Lung microvascular endothelial cell (primary cell): Measurements from ENCODE around the gene KIAA1671. TPM values are rescaled to one million over a fixed set of nuclear protein-coding genes. Genes with fewer than 3 reads are reported as not detected.
"Not testable (repeated sequence)": the region's sequence is repeated elsewhere in the genome, so short reads cannot be mapped to it uniquely, and the experiment has no call there.

ENCODE experiments used
- DNase-seq, 2 donors: peaks; one replicate each; pipeline versions ENCODE4 v3.0.0 to v3.0.0-alpha.2; 2010; ENCODE audit warnings: low read depth in 2 of 2
- total RNA-seq: library from RNA; depleted of rRNA; stranded (reverse); fragments of >200 nt; gene quantifications from 2 replicates; pipeline ENCODE4 v1.2.1, GENCODE V29; 2014

Gene KIAA1671
- total RNA-seq, result 29.6 and 29.9 TPM in 2 replicates

DNA sequence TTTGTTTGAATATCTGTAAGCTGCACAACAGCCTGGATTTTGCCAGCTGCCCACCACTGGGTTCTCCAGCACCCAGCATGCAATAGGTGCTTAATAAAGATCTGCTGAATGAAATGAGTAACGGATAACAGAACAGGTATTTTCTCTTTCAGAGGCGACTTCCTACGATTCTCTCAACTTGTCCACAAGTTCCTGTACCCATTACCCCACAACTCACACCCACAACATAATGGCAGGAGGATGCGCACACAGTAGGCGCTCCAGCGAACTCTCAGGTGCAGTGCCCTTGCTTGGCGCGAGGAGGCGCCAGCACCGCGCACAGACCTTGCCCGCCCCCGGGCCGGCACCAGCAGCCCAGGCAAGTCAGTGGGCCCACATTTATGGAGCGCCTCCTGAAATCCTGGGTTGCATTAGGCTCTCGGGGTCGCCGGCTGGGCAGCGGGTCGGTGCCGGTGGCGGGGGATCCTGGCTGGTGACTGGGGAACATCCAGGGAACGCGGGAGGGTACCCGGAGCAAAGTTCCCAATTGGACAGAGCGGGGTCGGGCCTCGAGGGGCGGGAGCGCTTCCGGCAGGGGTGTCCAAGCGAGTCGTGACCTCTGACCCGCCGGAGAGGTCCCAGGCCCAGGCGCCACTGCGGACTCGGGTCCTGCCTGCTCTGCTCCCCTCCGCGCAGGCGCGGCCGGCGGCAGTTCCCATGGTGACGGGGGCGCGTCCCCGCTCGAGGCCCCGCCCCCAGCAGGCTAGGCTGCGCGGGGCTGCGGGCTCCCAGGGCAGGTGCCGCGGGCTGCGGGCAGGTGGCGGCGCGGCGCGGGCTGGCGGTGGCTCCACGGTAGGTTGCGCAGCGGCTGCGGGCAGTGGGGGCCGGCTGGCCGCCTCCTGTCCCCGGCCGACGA, at the start of gene KIAA1671:
Gene KIAA1671 (plus strand): TSS at position 775 of the 895 bp plus-strand sequence. CDS start 75,284 bp downstream, outside the sequence.
- DNase-seq, result peak; percentile 83 to 93

DNA sequence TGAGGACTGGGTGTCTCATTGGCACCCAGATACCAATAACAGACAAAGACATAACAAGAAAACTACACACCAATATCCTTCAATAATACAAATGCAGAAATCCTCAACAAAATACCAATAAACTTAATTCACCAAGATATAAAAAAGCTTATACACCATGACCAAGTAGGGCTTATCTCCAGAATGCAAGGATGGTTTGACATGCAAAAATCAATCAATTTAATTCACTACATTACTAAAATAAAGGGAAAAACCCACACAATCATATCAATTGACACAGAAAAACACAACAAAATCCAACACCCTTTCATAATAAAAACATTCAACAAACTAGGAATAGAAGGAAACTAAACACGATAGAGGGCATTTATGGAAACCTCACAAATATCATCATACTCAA, 46.6 kb upstream of the KIAA1671 start:
- DNase-seq, result no peak

DNA sequence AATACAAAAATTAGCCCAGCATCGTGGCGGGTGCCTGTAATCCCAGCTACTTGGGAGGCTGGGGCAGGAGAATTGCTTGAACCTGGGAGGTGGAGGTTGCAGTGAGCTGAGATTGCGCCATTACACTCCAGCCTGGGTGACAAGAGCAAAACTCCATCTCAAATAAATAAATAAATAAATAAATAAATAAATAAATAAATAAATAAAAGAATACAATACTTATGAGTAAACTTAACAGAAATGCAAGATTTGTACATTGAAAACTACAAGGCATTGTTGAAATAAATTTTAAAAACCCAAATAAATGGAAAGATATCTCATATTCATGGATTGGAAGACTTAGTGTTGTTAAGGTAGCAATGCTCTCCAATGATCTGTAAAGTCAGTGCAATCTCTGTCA, 45.4 kb upstream of the KIAA1671 start:
- DNase-seq, result not testable (repeated sequence)

DNA sequence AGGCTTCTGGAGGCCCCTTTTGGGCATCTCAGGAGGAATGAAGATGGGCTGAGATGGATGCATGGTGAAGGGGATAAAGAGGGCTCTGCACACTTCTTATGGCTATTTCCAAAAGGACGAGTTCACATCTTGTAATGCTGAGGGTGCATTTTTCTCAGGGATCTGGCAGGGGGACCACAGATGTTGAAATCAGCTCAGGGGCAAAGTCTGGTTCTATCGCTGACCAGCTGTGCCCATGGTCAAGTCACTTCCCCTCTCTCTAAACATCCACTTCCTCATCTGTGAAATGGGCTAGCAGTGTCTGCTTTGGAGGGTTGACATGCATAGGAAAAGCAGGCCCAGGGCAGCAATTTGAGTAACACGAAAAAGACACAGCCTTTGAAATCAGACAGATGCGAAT, 32.5 kb upstream of the KIAA1671 start:
- no peak for DNase-seq

DNA sequence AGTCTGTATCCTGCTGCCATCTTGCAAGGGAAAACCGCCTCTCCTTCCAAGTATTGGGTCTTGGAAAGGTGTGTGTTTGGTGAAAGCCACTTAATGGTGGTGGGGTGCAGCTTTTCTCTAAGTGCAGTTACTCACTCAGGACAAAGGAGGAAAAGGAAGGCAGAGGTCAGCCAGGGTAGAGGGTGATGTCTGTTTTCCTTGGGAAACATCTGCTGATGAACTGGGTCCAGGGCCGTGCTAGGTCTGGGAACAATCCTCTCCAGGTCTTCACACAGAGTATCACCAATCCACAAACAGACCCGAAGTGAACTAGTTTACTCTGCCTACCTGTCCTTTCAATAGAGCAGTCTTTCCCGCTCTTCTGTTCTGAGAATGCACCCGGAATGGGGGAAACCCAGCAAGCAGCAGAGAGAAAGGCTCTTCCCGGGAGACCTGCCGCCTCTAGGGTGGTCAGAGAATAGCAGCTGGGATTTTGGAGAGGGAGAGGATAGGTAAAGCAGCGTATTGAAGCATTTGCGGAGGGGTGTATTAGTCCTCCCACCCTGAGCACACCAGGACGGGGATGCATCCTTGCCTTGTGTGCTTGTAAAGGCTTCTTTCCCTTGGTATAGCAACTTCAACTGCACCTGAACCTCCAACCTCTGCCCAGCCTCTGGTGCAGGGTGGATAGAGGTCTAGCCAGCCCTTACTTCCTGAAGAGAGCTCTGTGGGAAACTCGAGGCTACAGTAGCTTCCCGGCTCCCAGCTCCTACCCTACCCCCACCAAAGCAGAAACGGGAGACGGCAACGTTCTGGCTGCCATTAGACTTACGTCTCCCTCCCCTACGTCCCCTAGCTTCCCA, 26.7 kb upstream of the KIAA1671 start:
- peak; percentile 47 to 73 for DNase-seq

DNA sequence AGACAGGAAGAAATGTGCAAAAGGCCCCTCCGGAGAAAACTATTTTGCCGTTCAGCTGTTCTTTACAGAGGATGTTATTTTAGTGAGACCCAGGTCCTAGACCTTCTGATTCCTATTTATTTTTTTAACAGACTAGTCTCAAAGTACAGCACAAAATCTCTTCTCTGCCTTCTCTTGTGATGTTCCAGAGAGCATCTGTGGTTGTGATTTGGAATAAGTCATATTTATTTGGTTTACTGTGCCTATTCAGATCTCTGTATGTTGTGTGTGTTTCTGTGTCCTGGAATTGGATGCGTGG, 26.1 kb upstream of the KIAA1671 start:
- peak in 1 of 2 donors; percentile 11 for DNase-seq

DNA sequence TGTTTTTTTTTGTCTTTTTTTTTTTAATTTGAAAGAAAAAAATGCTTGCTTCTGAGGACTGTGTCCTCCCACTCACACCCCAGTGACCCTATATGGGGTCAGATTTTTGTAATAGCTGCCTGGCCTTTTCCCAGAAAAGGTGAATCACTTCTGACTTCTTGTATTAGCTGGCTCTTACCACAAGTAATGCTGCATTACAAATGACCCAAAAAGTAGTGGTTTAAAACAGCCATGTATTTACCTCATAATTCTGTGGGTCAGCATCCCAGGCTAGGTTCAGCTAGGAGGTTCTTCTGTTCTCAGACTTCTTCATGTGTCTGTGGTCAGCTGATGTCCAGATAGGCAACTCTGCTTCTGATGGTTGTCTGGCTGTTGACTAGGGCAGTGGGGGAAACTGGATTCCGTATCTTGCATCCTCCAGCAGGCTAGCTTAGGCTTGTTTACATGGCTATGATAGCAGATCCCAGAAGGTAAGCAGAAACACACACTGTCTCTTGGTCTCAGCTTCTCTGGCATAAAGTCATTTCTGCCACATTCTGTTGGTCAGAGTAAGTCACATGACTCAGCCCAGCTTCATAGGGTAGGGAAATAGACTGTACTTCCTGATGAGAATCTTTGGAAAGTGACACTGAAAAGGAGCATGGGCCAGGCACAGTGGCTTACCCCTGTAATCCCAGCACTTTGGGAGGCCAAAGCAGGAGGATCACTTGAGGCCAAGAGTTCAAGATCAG, 25.5 kb upstream of the KIAA1671 start:
- DNase-seq, result no peak

DNA sequence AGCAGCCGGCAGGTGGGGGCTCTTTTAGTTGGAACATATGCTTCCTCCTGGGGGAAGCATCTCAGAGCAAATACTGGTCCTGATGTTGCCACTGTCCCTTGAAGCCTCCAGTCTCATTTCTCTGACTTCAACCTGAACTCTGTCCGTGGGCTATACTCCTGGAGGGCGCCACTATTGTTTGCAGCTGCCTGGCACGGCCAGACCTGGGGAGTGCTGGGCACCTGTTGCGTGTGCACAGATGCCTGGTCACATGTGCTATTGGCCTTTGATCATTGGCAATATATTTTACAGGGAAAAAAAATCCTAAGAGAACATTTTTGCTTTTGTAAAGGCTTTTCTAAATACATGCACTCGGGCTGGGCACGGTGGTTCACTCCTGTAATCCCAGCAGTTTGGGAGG, 24.2 kb upstream of the KIAA1671 start:
- DNase-seq, result no peak

DNA sequence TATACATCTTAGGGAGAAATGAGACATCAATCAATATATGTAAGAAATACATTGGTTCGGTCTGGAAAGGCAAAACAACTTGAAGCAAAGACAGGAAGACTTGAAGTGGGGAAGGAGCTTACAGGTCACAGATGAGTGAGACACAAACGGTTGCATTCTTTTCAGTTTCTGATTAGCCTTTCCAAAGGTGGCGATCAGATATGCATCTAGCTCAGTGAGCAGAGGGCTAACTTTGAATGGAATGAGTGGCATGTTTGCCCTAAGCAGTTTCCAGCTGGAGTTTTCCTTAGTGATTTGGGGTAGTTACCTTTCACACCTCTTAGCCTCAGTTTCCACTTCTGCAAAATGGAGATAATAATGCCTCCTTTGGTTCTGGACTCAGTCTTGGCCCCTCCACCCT, 21.8 kb upstream of the KIAA1671 start:
- DNase-seq, result no peak

DNA sequence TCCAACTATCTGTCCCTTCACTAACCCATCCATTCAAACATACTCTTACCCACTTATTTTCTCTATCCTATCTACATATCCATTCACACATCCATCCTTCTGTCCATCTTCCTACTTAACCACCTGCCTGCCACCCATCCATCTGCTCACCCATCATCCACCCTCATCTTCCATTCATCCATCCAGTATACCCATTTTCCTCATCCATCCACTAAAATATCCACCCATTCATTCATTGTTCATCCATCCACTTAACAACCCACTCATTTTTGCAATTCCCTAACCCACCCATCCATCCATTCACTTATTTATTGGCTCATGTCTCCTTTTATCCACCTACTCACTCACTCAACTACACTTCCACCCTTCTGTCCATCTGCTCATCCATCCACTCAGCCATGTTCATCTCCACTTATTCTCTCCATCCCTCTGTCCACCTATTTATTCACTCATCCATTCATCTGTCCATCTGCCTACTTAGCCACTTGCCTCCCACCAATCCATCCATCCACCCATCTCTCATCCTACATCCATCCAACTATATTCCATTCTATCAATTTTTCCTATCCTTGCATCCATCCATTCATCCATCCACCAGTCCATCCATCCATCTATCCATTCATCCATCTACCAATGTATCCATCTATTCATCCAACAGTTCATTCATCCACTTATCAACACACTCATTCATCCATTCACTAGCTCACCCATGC, 16.6 kb upstream of the KIAA1671 start:
- DNase-seq, result no peak

DNA sequence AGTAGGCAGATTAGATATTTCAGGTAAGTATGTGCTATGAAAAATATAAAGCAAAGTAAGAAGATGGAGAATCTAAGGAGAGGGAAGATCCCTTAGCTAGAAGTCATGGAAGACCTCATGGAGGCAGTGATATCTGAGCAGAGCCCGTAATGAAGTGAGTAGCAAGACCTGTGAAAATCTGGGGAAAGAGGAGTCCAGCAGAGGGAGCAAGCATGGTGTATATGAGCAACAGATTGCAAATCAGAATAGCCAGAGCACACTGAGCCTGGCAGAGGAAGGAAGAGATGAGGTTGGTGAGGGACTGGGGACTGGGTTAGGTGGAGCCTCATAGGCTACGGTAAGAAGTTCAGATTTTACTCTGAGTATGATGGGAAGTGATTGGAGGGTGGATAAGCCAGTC, 15.4 kb upstream of the KIAA1671 start:
- peak; percentile 48 to 76 for DNase-seq

DNA sequence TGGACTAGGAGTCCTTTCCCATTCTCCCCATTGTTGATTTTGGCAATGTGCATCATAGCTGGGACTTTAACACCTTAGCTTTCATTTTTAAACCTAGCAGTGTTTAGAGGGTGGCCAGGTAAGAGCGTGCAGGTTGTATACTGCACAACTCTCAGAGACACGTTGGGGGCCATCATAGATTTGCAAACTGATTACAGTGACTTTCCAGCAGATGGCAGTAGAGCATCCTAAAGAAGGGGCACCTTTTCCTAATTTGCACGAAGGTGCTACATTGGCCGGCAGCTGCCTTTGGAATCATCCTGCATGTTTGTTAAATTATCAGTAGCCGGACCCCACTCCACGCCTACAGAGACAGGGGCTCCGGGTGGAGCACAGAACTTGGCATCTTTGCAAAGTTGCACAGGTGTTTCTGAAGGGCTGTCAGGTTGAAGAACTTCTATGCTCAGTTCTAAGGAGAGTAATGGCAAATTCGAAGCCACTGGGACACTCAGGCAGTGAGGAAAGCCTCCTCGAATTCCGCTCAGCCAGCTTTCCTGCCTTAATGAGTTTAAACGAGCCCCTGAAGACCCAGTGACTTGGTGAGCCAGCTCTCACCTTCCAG, 13.7 kb upstream of the KIAA1671 start:
- peak; percentile 52 to 72 for DNase-seq

DNA sequence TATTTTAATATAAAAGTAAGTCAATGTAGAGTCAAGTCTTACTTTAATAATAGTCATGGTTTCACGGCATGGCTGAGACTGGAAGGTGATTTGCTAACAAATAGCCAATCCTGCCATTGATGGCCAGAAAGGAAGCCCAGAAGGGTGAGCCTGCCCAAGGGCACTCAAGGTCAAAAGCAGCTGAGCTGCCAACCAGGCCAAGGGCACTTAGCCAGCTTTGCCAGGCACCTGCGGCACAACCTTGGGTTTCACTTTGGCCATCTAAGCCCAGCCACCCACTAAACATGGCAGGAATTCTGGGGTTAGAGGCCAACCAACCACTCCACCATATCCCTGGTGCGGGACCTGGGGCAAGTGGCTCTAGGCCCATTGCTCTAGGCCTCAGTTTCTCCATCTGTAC, 10.2 kb upstream of the KIAA1671 start:
- DNase-seq, result no peak

DNA sequence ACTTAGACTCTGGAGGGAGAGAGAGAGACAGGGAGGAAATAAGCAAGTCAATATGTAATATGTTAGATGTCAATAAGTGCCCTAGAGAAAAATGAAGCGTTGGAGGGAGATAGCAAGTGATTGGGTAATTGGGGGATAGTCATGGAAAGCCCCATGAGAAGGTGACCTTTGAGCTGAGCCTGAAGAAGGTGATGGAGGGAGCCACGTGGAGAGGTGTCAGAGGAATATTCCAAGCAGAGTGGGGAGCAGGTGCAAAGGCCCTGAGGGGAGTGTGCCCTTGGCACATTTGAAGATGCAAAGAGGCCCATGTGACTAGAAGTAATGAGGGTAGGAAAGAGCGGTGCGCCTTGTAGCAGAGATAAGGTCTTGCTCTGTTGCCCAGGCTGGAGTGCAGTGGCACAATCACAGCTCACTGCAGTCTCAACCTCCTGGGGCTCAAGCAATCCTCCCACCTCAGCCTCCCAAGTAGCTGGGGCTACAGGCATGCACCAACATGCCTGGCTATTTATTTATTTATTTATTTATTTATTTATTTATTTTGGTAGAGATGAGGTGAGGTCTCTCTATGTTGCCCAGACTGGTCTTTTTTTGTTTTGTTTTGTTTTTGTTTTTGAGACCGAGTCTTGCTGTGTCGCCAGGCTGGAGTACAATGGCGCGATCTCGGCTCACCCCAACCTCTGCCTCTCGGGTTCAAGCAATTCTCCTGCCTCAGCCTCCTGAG, 8.1 kb upstream of the KIAA1671 start:
- DNase-seq, result no peak

DNA sequence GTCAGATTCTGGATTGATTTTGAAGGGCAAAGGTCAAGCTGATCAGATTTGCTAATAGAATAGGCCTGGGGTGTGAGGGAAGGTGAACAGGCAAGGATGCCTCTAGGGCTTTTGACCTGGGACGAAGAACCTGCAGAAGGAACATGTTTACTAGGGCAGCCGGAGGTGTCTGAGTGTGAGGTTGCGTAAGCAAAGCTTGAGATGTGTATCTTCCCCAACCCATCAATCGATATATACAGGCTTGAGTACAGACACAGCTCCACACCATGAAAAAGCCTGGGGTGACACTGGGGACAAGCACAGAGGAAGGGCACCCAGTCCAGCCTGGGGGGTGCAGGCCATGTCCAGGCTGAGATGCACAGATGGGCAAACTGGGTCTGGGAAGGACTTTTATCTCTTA, 7.1 kb upstream of the KIAA1671 start:
- DNase-seq, result no peak

DNA sequence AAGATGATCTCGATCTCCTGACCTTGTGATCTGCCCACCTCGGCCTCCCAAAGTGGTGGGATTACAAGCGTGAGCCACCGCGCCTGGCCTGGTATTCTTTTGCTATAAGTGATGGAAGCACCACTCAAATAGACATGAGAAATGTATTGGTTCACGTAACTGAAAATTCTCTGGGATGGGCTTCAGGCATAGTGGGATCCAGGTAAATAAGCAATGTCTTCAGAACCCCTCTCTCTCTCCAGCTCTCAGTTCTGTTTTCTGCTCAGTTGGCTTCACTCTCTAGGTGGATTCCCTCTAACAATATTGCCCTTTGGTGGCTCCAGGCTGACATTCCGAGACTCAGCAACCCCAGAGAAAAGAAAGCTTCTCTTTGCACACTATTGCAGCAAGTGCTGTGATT, 5.1 kb upstream of the KIAA1671 start:
- DNase-seq, result no peak

DNA sequence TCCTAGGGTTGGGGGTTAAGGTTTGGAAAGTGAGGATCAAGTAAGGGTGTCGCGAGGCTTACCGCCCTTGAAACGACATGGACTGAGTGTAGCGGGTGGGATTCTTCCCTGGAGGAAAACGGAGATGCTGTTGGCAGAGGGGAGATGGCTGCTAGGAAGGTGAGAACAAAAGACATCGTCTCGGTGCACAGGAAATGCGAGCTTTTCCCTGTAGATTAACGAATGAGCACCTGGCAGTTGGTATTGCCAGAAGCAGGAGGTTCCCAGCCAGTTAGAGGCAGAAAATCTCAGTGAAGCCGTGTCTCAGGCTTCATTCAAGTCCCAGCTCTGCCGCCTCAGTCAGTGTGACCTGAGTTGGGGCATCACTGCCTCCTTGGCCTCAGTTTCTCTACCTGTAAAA, 4.6 kb upstream of the KIAA1671 start:
- no peak for DNase-seq

DNA sequence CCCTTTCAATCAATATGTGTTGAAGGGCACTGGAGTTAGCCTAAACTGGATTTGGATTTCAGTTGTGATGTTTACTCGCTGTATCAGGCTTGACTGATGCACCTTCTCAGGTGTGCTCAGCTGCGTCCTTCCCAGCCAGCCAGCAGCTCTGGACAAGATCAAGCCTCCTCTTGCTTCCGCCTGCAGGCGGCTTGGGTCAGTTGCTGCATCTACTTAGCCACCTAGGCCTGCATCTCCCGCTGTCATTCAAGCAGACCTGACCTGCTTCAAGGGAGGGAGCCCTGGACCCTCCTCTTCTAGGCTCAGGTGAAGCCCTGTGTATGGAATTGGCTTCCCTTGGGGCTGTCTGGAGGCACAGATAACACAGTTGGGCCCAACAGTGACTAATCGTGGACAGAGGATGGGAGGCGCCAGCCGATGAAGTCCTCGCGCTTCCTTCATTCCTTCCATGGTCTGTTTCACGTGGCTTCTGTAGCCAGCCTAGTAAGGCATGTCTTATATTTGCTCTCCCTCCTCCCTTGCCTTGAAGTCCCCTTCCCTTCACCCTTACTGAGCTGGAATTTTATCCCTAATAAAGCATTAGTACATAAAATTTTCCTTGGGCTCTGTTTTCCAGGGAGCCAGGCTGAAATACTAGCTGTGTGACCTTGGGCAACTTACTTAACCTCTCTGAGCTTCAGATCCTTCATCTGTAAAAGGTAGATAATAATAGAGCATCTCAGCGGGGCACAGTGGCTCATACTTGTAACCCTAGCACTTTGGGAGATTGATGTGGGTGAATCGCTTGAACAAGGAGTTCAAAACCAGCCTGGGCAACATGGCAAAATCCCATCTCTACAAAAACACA, 3.9 kb upstream of the KIAA1671 start:
- no peak for DNase-seq

DNA sequence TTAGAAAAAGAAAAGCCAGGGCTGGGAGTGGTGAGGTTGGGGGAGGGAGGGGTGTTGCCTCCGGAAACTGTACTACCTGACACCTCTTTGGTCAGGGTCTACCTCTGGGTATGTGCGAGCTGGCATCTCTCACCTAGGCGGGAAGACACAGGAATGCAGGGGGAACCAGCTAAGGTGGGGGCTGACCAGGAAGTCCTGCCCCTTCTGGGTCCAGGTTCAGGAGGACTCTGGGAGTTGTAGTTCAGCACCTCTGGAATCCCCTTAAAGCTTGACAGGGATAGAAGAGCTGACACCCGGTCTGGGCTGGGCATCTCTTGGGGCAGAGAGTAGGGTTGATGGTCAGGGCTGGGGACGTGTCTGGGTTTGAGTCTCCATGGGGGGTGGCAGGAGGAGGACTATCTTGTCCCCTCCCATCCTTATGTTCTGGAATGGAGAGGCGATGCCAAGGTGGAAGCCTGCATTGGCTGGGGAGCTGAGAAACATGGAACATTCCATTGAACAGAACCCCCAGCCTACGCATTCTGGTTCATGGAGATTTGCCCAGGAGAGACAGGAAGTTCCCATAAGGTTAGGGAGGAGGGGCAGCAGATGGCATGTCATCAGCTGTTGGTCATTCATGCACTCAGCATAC, 2.1 kb upstream of the KIAA1671 start:
- peak; percentile 17 to 76 for DNase-seq
